Breast epithelium (tissue), 4 donors: ENCODE measurements around the gene CENPB. TPM values are rescaled to one million over a fixed set of nuclear protein-coding genes. Genes with fewer than 3 reads are reported as not detected.

ENCODE experiments used
- DNase-seq, 2 donors: peaks; one replicate each; pipeline ENCODE4 v3.0.0-alpha.2; 2019; ENCODE audit warnings: low spot score in 2 of 2
- H3K27ac ChIP-seq, 2 donors: fragments of 200-600 bp; sonication (generic) in 1 of 2; one replicate each; pipeline ENCODE4 v1.5.1; 2016 to 2019; ENCODE audit warnings: mild to moderate bottlenecking in 1 of 2
- H3K27me3 ChIP-seq, 2 donors: fragments of 200-600 bp; sonication (generic) in 1 of 2; one replicate each; pipeline versions ENCODE4 v1.5.1 to v1.6.0; 2017 to 2019; ENCODE audit warnings: control low read depth in 1 of 2, mild to moderate bottlenecking in 1 of 2
- H3K36me3 ChIP-seq: fragments of 200-600 bp; one replicate; pipeline ENCODE4 v1.5.1; 2019
- H3K4me1 ChIP-seq, 2 donors: fragments of 200-600 bp; sonication (generic); one replicate each; pipeline ENCODE4 v1.5.1; 2016 to 2019; ENCODE audit warnings: control low read depth in 1 of 2
- H3K4me3 ChIP-seq, 3 donors: fragments of 200-600 bp; sonication (generic); 1 replicate in 2 of 3; 2 replicates in 1 of 3; pipeline ENCODE4 v1.5.1; 2016 to 2019; ENCODE audit warnings: mild to moderate bottlenecking in 3 of 3, moderate library complexity in 2 of 3
- H3K9me3 ChIP-seq, 2 donors: fragments of 200-600 bp; sonication (generic) in 1 of 2; one replicate each; pipeline ENCODE4 v1.5.1; 2016 to 2019; ENCODE audit warnings: control low read depth in 1 of 2
- CTCF ChIP-seq, 3 donors: fragments of 450-650 bp; IDR thresholded peaks; one replicate each; pipeline ENCODE4 v1.5.1; 2016 to 2017; ENCODE audit warnings: antibody characterized with exemption in 3 of 3, mild to moderate bottlenecking in 3 of 3, moderate library complexity in 3 of 3
- POLR2A ChIP-seq: fragments of 450-650 bp; IDR thresholded peaks from one replicate; pipeline ENCODE4 v1.6.1; 2016; ENCODE audit warnings: antibody characterized with exemption, mild to moderate bottlenecking, moderate library complexity
- POLR2AphosphoS5 ChIP-seq, 3 donors: sonication (generic); formaldehyde crosslinking; IDR thresholded peaks; one replicate each; pipeline ENCODE4 v1.6.1; 2017; ENCODE audit warnings: antibody characterized with exemption in 3 of 3
- intact Hi-C: fragments of 100-400 bp; cut with DNase I; formaldehyde crosslinking; loops from one replicate; pipeline ENCODE4 v1.15.1; 2023; ENCODE audit warnings: low total_unique reads
- total RNA-seq, 3 donors: library from RNA; depleted of rRNA; stranded (reverse); fragments of >200 nt; gene quantifications; one replicate each; pipeline ENCODE4 v1.1.0, GENCODE V29; 2016

The CENPB gene
- total RNA-seq, 3 donors from 2014 or later, result 55.5 to 69.8 (median 68.2) TPM

- intact Hi-C loops, result no loop called here
Observed at GRCh38 chr20:3735768-3736167, 50.8 kb downstream of the CENPB start.

GRCh38 chr20:3734111-3734843 is 52.3 kb downstream of the CENPB start:
- no peak for TF ChIP-seq POLR2A
- no peak for TF ChIP-seq CTCF (IDR thresholded peaks at IDR 0.05)
- TF ChIP-seq POLR2AphosphoS5 (IDR thresholded peaks at IDR 0.05), result no peak
- Histone ChIP-seq H3K4me3 (peak overlapping the region; percentile 47 to 72 (median 51)), H3K4me1 (peaks cover 0 to 2% of the 10 kb centered on the region in 2 donors), H3K27ac (peak overlapping the region in 1 of 2 donors; percentile 94), H3K36me3 (no peaks in the 10 kb centered on the region), H3K27me3 (peaks cover 0 to 9% of the 10 kb centered on the region in 2 donors), H3K9me3 (no peaks in the 10 kb centered on the region)
- peak in 1 of 2 donors; percentile 67 for DNase-seq
- intact Hi-C loops, result no loop called here

More at GRCh38 chr20:3735768-3736167, 50.8 kb downstream of the CENPB start:
- no peak for TF ChIP-seq CTCF (IDR thresholded peaks at IDR 0.05)
- TF ChIP-seq POLR2AphosphoS5 (IDR thresholded peaks at IDR 0.05), result no peak
- TF ChIP-seq POLR2A, result no peak
- Histone ChIP-seq H3K36me3 (no peaks in the 10 kb centered on the region), H3K4me1 (peaks cover 0 to 6% of the 10 kb centered on the region in 2 donors), H3K4me3 (no peak overlapping the region), H3K27me3 (peaks cover 0 to 9% of the 10 kb centered on the region in 2 donors), H3K27ac (no peak overlapping the region), H3K9me3 (no peaks in the 10 kb centered on the region)
- no peak for DNase-seq

Other genes starting within 250 kb of the CENPB start
- gene GFRA4, start 123.3 kb downstream of the CENPB start, total RNA-seq, result not detected
- gene ADAM33, start 104.7 kb downstream of the CENPB start, total RNA-seq, result 10 to 100 TPM; 29.4 to 39.5 (median 37.4) TPM
- 10 to 100 TPM in 1 of 3 donors, 1 to 10 TPM in 2; 2.0 to 32.0 (median 6.9) TPM for gene SIGLEC1, start 74.1 kb downstream of the CENPB start, total RNA-seq
- 10 to 100 TPM in 1 of 3 donors, 1 to 10 TPM in 2; 7.0 to 25.2 (median 9.3) TPM for gene HSPA12B, start 54.1 kb downstream of the CENPB start, total RNA-seq
- gene ADISSP, start 19.0 kb downstream of the CENPB start, total RNA-seq, result 10 to 100 TPM; 12.3 to 29.3 (median 15.7) TPM
- under 1 TPM in 2 of 3 donors, not detected in 1; 0.33 to 0.88 TPM for gene SPEF1, start 5.3 kb downstream of the CENPB start, total RNA-seq
- gene CDC25B, start 9.6 kb upstream of the CENPB start, total RNA-seq, result 10 to 100 TPM; 18.1 to 25.0 (median 22.0) TPM
- gene AP5S1, start 33.8 kb upstream of the CENPB start, total RNA-seq, result 10 to 100 TPM; 11.1 to 13.8 (median 11.8) TPM
- 10 to 100 TPM; 23.3 to 32.3 (median 24.6) TPM for gene MAVS, start 60.1 kb upstream of the CENPB start, total RNA-seq
- 10 to 100 TPM; 38.2 to 40.1 (median 38.7) TPM for gene PANK2, start 102.6 kb upstream of the CENPB start, total RNA-seq
- 10 to 100 TPM in 2 of 3 donors, 1 to 10 TPM in 1; 8.8 to 27.2 (median 22.0) TPM for gene RNF24, start 228.8 kb upstream of the CENPB start, total RNA-seq